ENCODE measurements around the gene PLCD4. TPM values are rescaled to one million over a fixed set of nuclear protein-coding genes. Genes with fewer than 3 reads are reported as not detected.
A peak's percentile ranks its signal among the peaks of the same experiment; 100 is the strongest.

Gene PLCD4
- polyA plus RNA-seq, 1 donor from 2014 or later: 4.9 TPM

DNA sequence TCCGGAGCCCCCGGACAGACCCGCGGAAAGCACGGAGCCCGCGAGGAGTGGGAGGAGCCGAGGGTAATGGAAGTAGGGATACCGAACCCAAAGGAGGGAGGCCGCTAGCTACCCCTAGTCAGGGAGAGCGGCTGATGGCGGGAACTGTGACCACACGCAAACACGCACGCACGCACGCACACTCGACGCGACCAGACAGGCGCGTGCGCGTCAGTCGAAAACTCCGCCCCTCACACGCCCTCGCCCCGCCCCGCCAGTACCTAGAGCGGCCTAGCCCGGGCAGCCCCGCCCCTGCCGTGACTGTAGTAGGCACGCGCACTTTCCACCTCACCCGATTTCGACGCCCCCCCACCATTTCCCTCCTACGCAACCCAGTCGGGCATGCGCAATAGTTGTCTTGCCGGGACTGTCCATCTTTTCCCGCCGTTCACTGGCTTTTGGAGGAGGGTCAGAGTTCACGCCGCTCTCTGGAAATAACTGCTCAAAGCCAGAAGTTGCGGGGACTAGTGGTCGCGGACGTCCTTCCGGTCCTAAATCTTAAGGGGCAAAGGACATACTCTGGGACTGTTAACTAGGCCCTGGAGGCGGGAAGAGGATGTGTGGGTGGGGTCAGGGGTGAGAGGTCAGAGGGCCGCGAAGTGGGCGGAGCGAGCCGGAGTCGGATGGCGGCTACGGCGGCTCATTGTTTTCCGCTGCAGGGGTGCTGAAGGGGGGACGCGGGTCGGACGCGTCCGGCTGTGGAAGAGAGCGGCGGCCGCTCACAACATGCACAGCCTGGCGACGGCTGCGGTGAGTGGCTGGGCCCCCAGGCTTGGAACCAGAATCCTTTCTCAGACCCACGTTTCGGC, 39.3 kb upstream of the PLCD4 start, which contains the start of the genes CNOT9 and USP37:
Gene CNOT9, plus strand, starts transcription at position 650 of the 848 bp plus-strand sequence. Its CDS starts 116 bp downstream, at position 766.
Gene USP37, minus strand, starts transcription at position 162 of the 848 bp plus-strand sequence. CDS start 9,698 bp downstream, outside the sequence.
- Histone ChIP-seq H3K4me2 (ENCODE audit: low read length) (peak within 1 kb of the TSS; percentile 93), H3K27ac (ENCODE audit: low read length) (peak within 1 kb of the TSS; percentile 89), H3K4me3 (ENCODE audit: low read length) (peak within 1 kb of the TSS; percentile 67), H4K20me1 (ENCODE audit: insufficient read depth) (no peaks in the 10 kb centered on the region), H3F3A (ENCODE audit: insufficient read depth, low read length, poor library complexity, severe bottlenecking) (no peaks in the 10 kb centered on the region), H2AFZ (ENCODE audit: low read depth, low read length) (peak within 1 kb of the TSS; percentile 88), H3K27me3 (ENCODE audit: insufficient read depth, low read depth, low read length) (no peaks in the 10 kb centered on the region), H3K9me3 (ENCODE audit: low read length) (no peaks in the 10 kb centered on the region), H3K36me3 (ENCODE audit: insufficient read depth, low read length) (no peaks in the 10 kb centered on the region), H3K9ac (ENCODE audit: low read length) (peak within 1 kb of the TSS; percentile 90), H3K79me2 (replicated peaks; ENCODE audit: insufficient read depth, low read length) (peaks cover 86% of the 10 kb centered on the region), H3K9me2 (ENCODE audit: insufficient read depth, low read length) (no peaks in the 10 kb centered on the region)
- peak; percentile 94 for TF ChIP-seq POLR2AphosphoS5 (IDR thresholded peaks at IDR 0.05)
- TF ChIP-seq SMC3 (conservative IDR thresholded peaks at IDR 0.05; ENCODE audit: poor library complexity): no peak
- TF ChIP-seq MXI1 (conservative IDR thresholded peaks at IDR 0.05; ENCODE audit: poor library complexity, severe bottlenecking): peak; percentile 87
- TF ChIP-seq EP300 (conservative IDR thresholded peaks at IDR 0.05; ENCODE audit: poor library complexity, severe bottlenecking): peak; percentile 57

DNA sequence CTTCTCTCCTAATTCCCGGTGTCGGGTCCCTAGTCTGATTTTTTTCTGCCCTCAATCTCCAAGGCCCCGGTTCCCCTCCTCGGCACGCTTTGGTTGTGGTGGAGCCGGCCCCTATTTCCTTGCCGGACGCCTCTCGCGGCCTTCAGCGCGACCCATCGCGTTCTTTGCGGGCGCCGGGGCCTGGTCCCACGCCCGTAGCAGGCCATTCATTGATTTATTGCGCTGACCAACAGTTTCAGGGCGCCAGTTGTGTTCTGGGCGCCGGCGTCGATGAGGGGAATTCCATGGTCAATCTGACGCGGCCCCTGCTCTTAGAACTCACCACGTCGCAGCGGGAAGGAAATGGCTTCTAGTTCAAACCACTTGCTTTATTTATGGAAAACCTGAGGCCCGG, 38.7 kb upstream of the PLCD4 start:
- no peaks in the 10 kb centered on the region for H3K36me3 ChIP-seq (ENCODE audit: insufficient read depth, low read length)
- no peaks in the 10 kb centered on the region for H3F3A ChIP-seq (ENCODE audit: insufficient read depth, low read length, poor library complexity, severe bottlenecking)
- peak overlapping the region; percentile 60 for H3K4me2 ChIP-seq (ENCODE audit: low read length)
- H3K27ac ChIP-seq (ENCODE audit: low read length): peak overlapping the region; percentile 89
- no peaks in the 10 kb centered on the region for H3K27me3 ChIP-seq (ENCODE audit: insufficient read depth, low read depth, low read length)
- H3K9me2 ChIP-seq (ENCODE audit: insufficient read depth, low read length): no peaks in the 10 kb centered on the region
- H3K79me2 ChIP-seq (replicated peaks; ENCODE audit: insufficient read depth, low read length): peaks cover 88% of the 10 kb centered on the region
- H2AFZ ChIP-seq (ENCODE audit: low read depth, low read length): peak overlapping the region; percentile 74
- TF ChIP-seq SMC3 (conservative IDR thresholded peaks at IDR 0.05; ENCODE audit: poor library complexity) (no peak), TAF1 (IDR thresholded peaks at IDR 0.05; ENCODE audit: low read depth) (no peak), MXI1 (conservative IDR thresholded peaks at IDR 0.05; ENCODE audit: poor library complexity, severe bottlenecking) (no peak), EZH2 (IDR thresholded peaks at IDR 0.05; ENCODE audit: borderline replicate concordance, insufficient read depth, low read length, poor library complexity, severe bottlenecking) (no peak), EP300 (conservative IDR thresholded peaks at IDR 0.05; ENCODE audit: poor library complexity, severe bottlenecking) (no peak), RAD21 (conservative IDR thresholded peaks at IDR 0.05) (no peak), POLR2AphosphoS5 (IDR thresholded peaks at IDR 0.05) (no peak)
- TF ChIP-seq, protein P1, sequence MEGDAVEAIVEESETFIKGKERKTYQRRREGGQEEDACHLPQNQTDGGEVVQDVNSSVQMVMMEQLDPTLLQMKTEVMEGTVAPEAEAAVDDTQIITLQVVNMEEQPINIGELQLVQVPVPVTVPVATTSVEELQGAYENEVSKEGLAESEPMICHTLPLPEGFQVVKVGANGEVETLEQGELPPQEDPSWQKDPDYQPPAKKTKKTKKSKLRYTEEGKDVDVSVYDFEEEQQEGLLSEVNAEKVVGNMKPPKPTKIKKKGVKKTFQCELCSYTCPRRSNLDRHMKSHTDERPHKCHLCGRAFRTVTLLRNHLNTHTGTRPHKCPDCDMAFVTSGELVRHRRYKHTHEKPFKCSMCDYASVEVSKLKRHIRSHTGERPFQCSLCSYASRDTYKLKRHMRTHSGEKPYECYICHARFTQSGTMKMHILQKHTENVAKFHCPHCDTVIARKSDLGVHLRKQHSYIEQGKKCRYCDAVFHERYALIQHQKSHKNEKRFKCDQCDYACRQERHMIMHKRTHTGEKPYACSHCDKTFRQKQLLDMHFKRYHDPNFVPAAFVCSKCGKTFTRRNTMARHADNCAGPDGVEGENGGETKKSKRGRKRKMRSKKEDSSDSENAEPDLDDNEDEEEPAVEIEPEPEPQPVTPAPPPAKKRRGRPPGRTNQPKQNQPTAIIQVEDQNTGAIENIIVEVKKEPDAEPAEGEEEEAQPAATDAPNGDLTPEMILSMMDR (IDR thresholded peaks at IDR 0.05; ENCODE audit: poor library complexity, severe bottlenecking): no peak
- TF ChIP-seq, protein P2, sequence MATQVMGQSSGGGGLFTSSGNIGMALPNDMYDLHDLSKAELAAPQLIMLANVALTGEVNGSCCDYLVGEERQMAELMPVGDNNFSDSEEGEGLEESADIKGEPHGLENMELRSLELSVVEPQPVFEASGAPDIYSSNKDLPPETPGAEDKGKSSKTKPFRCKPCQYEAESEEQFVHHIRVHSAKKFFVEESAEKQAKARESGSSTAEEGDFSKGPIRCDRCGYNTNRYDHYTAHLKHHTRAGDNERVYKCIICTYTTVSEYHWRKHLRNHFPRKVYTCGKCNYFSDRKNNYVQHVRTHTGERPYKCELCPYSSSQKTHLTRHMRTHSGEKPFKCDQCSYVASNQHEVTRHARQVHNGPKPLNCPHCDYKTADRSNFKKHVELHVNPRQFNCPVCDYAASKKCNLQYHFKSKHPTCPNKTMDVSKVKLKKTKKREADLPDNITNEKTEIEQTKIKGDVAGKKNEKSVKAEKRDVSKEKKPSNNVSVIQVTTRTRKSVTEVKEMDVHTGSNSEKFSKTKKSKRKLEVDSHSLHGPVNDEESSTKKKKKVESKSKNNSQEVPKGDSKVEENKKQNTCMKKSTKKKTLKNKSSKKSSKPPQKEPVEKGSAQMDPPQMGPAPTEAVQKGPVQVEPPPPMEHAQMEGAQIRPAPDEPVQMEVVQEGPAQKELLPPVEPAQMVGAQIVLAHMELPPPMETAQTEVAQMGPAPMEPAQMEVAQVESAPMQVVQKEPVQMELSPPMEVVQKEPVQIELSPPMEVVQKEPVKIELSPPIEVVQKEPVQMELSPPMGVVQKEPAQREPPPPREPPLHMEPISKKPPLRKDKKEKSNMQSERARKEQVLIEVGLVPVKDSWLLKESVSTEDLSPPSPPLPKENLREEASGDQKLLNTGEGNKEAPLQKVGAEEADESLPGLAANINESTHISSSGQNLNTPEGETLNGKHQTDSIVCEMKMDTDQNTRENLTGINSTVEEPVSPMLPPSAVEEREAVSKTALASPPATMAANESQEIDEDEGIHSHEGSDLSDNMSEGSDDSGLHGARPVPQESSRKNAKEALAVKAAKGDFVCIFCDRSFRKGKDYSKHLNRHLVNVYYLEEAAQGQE (IDR thresholded peaks at IDR 0.05; ENCODE audit: borderline replicate concordance): no peak
- H3K9me3 ChIP-seq (ENCODE audit: low read length): no peaks in the 10 kb centered on the region
- peak overlapping the region; percentile 67 for H3K4me3 ChIP-seq (ENCODE audit: low read length)
- H3K9ac ChIP-seq (ENCODE audit: low read length): peak overlapping the region; percentile 90
- no peaks in the 10 kb centered on the region for H4K20me1 ChIP-seq (ENCODE audit: insufficient read depth)

Data from neural cell (in vitro differentiated cells).